Sigmoid colon (tissue), 4 donors: Measurements from ENCODE around the gene GPR15LG.

ENCODE experiments used
- EP300 ChIP-seq, 4 donors: sonication (generic); formaldehyde crosslinking; IDR thresholded peaks; one replicate each; pipeline ENCODE4 v1.6.1; 2017; ENCODE audit warnings: antibody characterized with exemption in 4 of 4
- POLR2A ChIP-seq, 2 donors: fragments of 450-650 bp; IDR thresholded peaks; one replicate each; pipeline ENCODE4 v1.6.1; 2016; ENCODE audit warnings: antibody characterized with exemption in 2 of 2, mild to moderate bottlenecking in 2 of 2, moderate library complexity in 2 of 2
- POLR2AphosphoS5 ChIP-seq, 4 donors: sonication (generic); formaldehyde crosslinking; IDR thresholded peaks; one replicate each; pipeline ENCODE4 v1.6.1; 2017; ENCODE audit warnings: antibody characterized with exemption in 4 of 4
- TF ChIP-seq, protein P1 (sequence below), 4 experiments: fragments of 450-650 bp in 3 of 4; fragments of 200-600 bp in 1 of 4; IDR thresholded peaks; one replicate each; pipeline ENCODE4 v1.5.1; 2016 to 2019; ENCODE audit warnings: antibody characterized with exemption in 4 of 4, mild to moderate bottlenecking in 3 of 4, moderate library complexity in 2 of 4

DNA sequence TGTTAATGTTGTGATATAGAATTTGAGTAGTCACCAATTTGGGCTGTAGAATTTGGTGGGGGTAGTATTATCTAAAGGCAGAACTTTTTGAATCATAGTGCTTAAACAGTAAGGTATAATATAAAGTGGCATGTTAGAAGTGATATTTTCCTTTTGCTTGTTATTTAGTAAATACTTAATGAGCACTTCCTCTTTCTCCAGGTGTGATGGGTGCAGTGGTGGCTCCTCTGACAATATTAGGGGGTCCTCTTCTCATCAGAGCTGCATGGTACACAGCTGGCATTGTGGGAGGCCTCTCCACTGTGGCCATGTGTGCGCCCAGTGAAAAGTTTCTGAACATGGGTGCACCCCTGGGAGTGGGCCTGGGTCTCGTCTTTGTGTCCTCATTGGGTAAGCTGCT lies 23.7 kb upstream of the GPR15LG start:
- TF ChIP-seq POLR2AphosphoS5 (IDR thresholded peaks at IDR 0.05): no peak
- TF ChIP-seq EP300 (IDR thresholded peaks at IDR 0.05): no peak
- TF ChIP-seq, protein P1, sequence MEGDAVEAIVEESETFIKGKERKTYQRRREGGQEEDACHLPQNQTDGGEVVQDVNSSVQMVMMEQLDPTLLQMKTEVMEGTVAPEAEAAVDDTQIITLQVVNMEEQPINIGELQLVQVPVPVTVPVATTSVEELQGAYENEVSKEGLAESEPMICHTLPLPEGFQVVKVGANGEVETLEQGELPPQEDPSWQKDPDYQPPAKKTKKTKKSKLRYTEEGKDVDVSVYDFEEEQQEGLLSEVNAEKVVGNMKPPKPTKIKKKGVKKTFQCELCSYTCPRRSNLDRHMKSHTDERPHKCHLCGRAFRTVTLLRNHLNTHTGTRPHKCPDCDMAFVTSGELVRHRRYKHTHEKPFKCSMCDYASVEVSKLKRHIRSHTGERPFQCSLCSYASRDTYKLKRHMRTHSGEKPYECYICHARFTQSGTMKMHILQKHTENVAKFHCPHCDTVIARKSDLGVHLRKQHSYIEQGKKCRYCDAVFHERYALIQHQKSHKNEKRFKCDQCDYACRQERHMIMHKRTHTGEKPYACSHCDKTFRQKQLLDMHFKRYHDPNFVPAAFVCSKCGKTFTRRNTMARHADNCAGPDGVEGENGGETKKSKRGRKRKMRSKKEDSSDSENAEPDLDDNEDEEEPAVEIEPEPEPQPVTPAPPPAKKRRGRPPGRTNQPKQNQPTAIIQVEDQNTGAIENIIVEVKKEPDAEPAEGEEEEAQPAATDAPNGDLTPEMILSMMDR (IDR thresholded peaks at IDR 0.05): no peak
- no peak for TF ChIP-seq POLR2A (IDR thresholded peaks at IDR 0.05)
